HS-5 (cell line): ENCODE data around the gene ARVCF.

Experiments used
- DNase-seq: peaks from one replicate; pipeline ENCODE4 v3.0.0-alpha.2; 2012; ENCODE audit warnings: low read depth

Gene ARVCF

DNA sequence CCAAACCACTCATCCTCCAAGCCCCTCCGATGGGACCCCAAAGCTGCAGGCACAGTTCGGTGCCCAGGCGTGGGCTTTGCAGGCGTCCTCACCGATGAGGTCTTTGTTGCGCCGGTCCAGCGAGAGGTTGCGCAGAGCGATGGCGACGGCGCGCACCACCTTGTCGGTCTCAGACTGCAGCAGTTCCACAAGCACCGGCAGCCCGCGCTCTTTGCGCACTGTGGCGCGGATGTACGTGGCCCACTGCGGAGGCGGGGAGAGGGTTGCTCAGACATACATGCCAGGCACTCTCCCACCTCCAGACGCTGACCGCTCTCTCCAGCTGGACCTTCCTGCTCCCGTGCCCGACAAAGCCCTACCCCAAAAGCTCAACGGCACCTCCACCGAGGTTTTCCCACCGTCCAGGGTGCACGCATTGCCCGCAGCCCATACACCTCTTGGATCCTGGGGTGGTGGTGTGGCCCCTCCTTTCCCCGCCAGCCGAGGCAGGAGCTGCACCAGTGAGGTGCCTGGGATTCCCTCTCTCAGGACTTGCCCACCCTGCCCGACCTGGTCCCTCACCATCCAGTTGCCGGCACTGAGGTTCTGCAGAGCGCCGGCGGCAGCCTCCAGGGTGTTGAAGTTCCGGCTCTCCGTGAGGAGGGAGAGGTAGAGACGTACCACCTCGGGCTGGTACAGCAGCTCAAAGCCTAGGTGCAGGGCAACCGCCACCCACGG, 42.9 kb downstream of the ARVCF start:
- DNase-seq = no peak

DNA sequence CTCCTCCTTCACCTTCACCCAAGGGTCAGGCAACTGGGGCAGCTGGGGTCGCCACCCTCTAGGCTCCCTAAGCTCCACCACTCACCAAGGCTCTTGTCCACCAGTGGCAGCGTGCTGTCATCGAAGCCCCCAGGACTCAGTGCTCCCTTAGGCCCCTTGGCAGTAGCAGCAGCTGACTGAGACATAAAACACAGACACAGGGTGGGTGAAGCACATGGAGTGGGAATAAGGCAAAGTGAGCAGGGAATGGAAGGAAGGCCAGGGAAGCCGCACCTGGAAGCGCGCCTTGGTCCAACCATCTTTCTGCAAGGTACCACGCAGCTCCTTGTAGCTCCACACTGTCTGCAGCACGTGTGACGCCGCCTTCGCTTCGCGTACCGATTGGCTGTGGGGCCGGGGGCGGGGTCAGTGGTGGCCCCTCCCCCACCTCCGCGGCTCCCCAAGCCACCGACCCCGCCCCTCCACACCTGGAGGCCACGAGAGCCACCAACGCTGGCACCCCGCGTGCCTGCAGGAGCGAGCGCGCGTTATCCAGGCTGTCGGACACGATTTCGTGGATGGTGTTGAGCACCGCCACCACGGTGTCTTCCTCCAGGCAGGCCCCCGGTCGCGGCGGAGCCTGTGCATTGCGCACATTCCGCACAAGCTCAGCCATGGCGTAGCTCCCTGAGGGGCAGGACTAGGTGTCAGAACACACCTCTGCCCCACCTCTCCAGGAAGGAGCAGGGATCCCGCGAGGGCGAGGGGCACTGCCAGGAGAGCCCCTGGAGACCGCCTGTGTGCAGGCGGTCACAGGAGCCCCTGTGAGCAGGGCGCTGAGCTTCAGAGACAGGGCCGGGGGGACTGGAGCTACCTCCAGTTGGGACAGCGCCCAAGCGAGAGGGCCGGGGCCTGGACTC, 43.7 kb downstream of the ARVCF start:
- DNase-seq = no peak

DNA sequence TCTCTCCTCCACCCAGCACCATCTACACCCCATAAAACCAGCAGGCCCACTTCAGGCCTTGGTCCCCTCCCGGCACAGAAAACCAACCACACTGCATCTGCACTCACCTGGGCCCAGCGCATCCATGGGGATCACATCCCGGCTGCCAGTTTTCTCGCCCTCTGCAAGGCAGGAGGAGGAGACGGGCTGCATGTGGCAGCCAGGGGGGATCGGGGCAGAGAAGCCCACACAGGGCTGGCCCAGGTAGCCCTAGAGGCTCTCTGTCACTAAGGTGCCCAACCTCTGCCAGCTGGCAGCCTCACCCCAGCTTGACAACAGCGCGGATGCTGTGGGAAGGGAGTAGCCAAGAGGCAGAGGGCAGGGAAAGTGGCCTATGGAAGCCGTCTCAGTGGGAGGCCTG, 44.4 kb downstream of the ARVCF start:
- DNase-seq = no peak

GRCh38 chr22:19971276-19972124, 45.1 kb downstream of the ARVCF start:
- DNase-seq = no peak

- DNase-seq = no peak
Measured at GRCh38 chr22:19970479-19971275, 45.9 kb downstream of the ARVCF start.

GRCh38 chr22:19970031-19970478, 46.6 kb downstream of the ARVCF start:
- no peak for DNase-seq

- no peak for DNase-seq
Measured at GRCh38 chr22:19969141-19969928, 47.3 kb downstream of the ARVCF start.

DNA sequence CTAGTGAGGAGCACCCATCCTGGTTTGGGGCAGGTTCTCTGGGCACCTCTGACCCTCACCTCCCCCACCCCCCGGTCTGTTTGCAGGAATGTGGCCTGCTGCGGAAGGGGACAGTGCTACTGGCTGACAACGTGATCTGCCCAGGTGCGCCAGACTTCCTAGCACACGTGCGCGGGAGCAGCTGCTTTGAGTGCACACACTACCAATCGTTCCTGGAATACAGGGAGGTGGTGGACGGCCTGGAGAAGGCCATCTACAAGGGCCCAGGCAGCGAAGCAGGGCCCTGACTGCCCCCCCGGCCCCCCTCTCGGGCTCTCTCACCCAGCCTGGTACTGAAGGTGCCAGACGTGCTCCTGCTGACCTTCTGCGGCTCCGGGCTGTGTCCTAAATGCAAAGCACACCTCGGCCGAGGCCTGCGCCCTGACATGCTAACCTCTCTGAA, 48.2 kb downstream of the ARVCF start:
- no peak for DNase-seq

- no peak for DNase-seq
Measured at GRCh38 chr22:19967850-19968449, 48.7 kb downstream of the ARVCF start.

DNA sequence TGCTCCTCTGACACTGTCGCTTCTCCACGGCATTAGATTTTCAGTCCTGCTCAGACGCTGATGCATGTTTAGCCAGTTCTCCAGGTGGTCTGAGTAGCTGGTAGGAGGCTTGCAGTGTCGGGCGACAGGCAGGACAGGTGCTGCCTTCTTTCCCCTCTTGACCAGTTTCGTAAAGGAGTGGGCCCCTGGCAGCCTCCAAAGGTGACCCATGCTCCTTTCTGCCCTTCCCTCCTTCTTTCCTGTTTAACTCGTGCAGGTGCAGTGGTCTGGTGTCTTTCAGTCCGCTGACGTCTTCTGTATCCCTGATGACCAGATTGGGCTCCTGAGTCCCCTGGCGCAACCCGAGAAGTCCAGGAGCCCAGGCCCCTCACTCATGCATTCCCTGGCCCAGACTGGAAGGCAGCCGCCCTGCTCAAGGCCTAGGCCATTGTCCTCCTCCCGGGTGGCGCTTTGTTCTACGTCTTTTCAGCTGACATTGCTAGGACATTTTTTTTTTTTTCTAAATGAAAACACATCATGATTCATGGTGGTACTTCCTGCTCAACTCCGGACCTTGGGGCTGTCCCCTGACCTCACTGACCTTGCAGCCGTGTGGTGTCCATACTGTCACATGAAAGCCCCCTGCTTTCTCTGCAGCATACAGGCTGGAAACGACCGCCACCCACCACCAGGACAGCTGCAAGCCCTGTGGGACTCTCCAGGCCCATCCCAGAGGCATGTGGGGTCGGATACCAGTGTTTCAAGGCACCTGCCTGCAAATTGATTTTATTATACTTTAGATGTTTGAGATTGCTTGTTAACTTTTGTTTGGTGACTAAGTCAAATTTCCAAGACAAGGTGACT, 49.5 kb downstream of the ARVCF start:
- DNase-seq = no peak

DNA sequence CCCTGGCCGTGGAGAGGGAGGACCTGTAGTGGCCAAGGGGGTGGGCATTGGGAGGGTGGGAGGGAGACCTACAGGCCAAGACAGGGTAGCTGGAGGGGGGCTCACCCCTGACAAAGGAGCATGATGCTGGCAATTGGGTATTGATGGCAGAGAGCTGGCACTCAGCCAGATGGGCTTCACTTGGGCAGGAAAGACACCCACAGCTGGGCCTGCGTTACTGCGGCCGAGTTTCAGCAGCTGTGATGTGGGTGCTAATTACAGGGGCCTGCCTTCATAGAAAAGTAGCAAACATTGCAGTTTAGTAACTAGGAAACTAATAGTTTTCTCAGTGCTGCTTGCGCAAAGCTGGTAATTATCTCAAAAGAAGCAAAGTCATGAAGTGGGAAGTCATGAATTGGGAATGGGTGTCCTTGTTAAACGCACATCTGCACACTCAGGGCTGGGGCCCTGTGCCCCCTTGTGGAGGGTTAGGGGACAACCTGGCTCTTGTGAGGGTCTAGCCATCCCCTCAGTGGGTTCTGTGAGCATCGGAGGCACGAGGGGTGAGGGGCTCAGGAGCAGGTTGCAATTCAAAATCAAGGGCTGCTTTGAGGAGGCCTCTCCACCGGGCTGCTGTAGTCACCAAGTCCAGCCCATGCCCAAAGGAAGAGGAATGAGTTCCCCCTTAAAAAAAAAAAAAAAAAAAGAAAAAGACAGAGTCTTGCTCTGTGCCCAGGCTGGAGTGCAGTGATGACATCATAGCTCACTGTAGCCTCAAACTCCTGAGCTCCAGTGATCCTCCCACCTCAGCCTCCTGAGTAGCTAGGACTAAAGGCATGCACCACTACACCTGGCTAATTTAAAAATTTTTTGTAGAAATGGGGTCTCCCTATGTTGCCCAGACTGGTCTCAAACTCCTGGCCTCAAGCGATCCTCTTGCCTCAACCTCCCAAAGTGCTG, 50.6 kb downstream of the ARVCF start:
- no peak for DNase-seq

GRCh38 chr22:19964701-19965386, 51.8 kb downstream of the ARVCF start:
- DNase-seq = no peak

- no peak for DNase-seq
Measured at GRCh38 chr22:19963863-19964642, 52.6 kb downstream of the ARVCF start.

DNA sequence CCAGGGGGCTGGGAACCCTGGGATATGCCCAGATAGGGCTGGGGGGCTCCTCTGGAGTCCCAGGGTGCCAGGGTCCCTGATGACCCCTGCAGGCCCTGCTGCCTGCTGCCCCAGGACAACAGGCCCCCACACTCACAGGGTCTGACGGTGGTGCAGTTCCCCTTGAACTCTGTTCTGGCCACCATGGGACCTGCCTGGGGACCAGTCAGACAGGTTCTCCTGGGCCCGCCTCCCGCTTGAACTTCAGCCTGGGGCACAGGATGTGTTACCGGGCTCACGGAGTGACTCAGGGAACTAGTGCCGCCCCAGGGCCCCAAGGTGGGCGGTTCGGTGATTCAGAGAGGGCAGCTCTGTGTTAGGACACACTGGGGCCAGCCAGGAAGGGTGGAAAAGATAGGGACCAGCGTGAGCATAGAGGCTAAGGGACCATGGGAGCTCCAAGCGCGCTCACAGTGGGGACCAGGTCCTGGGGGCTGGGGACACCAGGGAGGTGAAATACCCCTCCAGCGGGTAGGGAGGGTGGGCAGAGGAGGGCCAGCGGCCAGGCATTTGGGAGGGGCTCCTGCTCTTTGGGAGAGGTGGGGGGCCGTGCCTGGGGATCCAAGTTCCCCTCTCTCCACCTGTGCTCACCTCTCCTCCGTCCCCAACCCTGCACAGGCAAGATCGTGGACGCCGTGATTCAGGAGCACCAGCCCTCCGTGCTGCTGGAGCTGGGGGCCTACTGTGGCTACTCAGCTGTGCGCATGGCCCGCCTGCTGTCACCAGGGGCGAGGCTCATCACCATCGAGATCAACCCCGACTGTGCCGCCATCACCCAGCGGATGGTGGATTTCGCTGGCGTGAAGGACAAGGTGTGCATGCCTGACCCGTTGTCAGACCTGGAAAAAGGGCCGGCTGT, 53.5 kb downstream of the ARVCF start:
- no peak for DNase-seq

DNA sequence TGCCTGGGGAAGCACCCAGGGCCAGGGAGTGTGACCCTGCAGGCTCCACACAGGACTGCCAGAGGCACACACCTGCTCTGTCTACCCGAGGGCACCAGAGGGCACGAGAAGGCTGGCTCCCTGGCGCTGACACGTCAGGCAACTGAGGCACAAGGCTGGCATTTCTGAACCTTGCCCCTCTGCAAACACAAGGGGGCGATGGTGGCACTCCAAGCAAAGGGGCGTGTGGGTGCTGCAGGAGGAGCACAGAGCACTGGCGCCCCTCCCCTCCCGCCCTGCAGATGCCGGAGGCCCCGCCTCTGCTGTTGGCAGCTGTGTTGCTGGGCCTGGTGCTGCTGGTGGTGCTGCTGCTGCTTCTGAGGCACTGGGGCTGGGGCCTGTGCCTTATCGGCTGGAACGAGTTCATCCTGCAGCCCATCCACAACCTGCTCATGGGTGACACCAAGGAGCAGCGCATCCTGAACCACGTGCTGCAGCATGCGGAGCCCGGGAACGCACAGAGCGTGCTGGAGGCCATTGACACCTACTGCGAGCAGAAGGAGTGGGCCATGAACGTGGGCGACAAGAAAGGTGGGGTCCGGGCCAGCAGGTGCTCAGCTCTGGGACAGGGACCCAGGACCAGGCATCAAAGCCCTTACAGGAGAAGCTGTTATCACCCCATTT, 54.2 kb downstream of the ARVCF start:
- DNase-seq = no peak
